GM18502 (cell line): ENCODE data around the gene XIRP2.

Source experiments
- ATAC-seq: cut with Tn5 transposase; IDR thresholded peaks from one replicate; pipeline ENCODE4 v1.9.1; 2021; ENCODE audit warnings: mild to moderate bottlenecking; ENCODE audit not compliant: unreplicated experiment, poor library complexity

XIRP2 gene

GRCh38 chr2:167132906-167133555 is 244.8 kb downstream of the XIRP2 start:
- no peak for ATAC-seq

- ATAC-seq: no peak
Observed at GRCh38 chr2:167133614-167134013, 245.3 kb downstream of the XIRP2 start.

- no peak for ATAC-seq
Observed at GRCh38 chr2:167134381-167135072, 246.2 kb downstream of the XIRP2 start.

- no peak for ATAC-seq
Observed at GRCh38 chr2:167135706-167136105, 247.4 kb downstream of the XIRP2 start.

GRCh38 chr2:167136879-167137596 is 248.8 kb downstream of the XIRP2 start:
- no peak for ATAC-seq

- no peak for ATAC-seq
Observed at GRCh38 chr2:167140330-167140729, 252.1 kb downstream of the XIRP2 start.

GRCh38 chr2:167140767-167141166 is 252.5 kb downstream of the XIRP2 start:
- no peak for ATAC-seq

GRCh38 chr2:167142554-167142953 is 254.3 kb downstream of the XIRP2 start:
- ATAC-seq: no peak

- ATAC-seq: no peak
Observed at GRCh38 chr2:167144179-167144898, 256.1 kb downstream of the XIRP2 start.

- ATAC-seq: no peak
Observed at GRCh38 chr2:167147271-167147941, 259.1 kb downstream of the XIRP2 start.

GRCh38 chr2:167151894-167152293 is 263.6 kb downstream of the XIRP2 start:
- no peak for ATAC-seq

GRCh38 chr2:167157523-167157922 is 269.2 kb downstream of the XIRP2 start:
- ATAC-seq: no peak

- no peak for ATAC-seq
Observed at GRCh38 chr2:167177196-167177595, 288.9 kb downstream of the XIRP2 start.

- ATAC-seq: no peak
Observed at GRCh38 chr2:167181134-167181533, 292.9 kb downstream of the XIRP2 start.

- no peak for ATAC-seq
Observed at GRCh38 chr2:167181688-167182087, 293.4 kb downstream of the XIRP2 start.

- ATAC-seq: no peak
Observed at GRCh38 chr2:167182403-167182802, 294.1 kb downstream of the XIRP2 start.

GRCh38 chr2:167183931-167184330 is 295.7 kb downstream of the XIRP2 start:
- no peak for ATAC-seq

- ATAC-seq: no peak
Observed at GRCh38 chr2:167186465-167186864, 298.2 kb downstream of the XIRP2 start.

GRCh38 chr2:167187049-167187727 is 298.9 kb downstream of the XIRP2 start:
- no peak for ATAC-seq
